OCI-LY7 (cell line): Measurements from ENCODE around the gene COL18A1. TPM values are rescaled to one million over a fixed set of nuclear protein-coding genes. Genes with fewer than 3 reads are reported as not detected.

ENCODE experiments used
- BruUV-seq: library from RNA; stranded (reverse); fragments of 400-500 nt; replicated peaks from 2 replicates; lab custom pipeline; 2021; lab: Mats Ljungman, UMichigan
- CTCF ChIA-PET: fragments of 300-600 bp; sonication (Branson Sonifier 250); formaldehyde crosslinking; loops from one replicate; lab custom pipeline; 2022; ENCODE audit warnings: antibody characterized with exemption; ENCODE audit not compliant: unreplicated experiment; lab: Charles Lee
- POLR2A ChIA-PET: fragments of 300-600 bp; sonication (Branson Sonifier 250); formaldehyde crosslinking; loops from one replicate; lab custom pipeline; 2022; ENCODE audit warnings: antibody characterized with exemption; lab: Charles Lee
- DNase-seq: peaks from one replicate; pipeline ENCODE4 v3.0.0-alpha.2; 2015; ENCODE audit warnings: low spot score
- H2AFZ ChIP-seq: fragments of 200-600 bp; sonication (generic), shearing (Covaris generic); 2 replicates; pipeline ENCODE4 v1.6.1; 2014; ENCODE audit warnings: mild to moderate bottlenecking, antibody characterized with exemption, low read length, moderate library complexity
- H3K27ac ChIP-seq: fragments of 200-600 bp; sonication (generic); 2 replicates; pipeline ENCODE4 v1.5.1; 2014; ENCODE audit warnings: mixed run types, low read depth, mild to moderate bottlenecking, moderate library complexity, low read length, inconsistent platforms; ENCODE audit not compliant: poor library complexity, severe bottlenecking
- H3K36me3 ChIP-seq: fragments of 200-600 bp; sonication (generic); 2 replicates; pipeline ENCODE4 v1.6.1; 2014; ENCODE audit warnings: mild to moderate bottlenecking, antibody characterized with exemption, low read length, moderate library complexity, mixed read lengths; ENCODE audit not compliant: insufficient read depth
- H3K4me1 ChIP-seq: fragments of 200-600 bp; sonication (generic); 2 replicates; pipeline ENCODE4 v1.5.1; 2014; ENCODE audit warnings: mild to moderate bottlenecking, low read length; ENCODE audit not compliant: insufficient read depth, poor library complexity, severe bottlenecking
- H3K4me2 ChIP-seq: fragments of 200-600 bp; sonication (generic); 2 replicates; pipeline ENCODE4 v1.6.1; 2014; ENCODE audit warnings: mild to moderate bottlenecking, low read length
- H3K4me3 ChIP-seq: fragments of 200-600 bp; sonication (generic); 2 replicates; pipeline ENCODE4 v1.5.1; 2014; ENCODE audit warnings: mild to moderate bottlenecking, low read depth, low read length; ENCODE audit not compliant: poor library complexity, severe bottlenecking
- H3K79me2 ChIP-seq: fragments of 200-600 bp; sonication (generic); 2 replicates; pipeline ENCODE4 v1.6.1; 2016; ENCODE audit warnings: low read depth, mild to moderate bottlenecking, low read length, moderate library complexity, mixed read lengths; ENCODE audit not compliant: insufficient read depth
- H3K9me2 ChIP-seq: fragments of 200-600 bp; sonication (generic); 2 replicates; pipeline ENCODE4 v1.6.1; 2016; ENCODE audit warnings: mild to moderate bottlenecking, low read length, mixed read lengths; ENCODE audit not compliant: insufficient read depth
- H3K9me3 ChIP-seq: fragments of 200-600 bp; sonication (generic); 2 replicates; pipeline ENCODE4 v1.6.1; 2014; ENCODE audit warnings: mild to moderate bottlenecking, mixed run types, low read length, mixed read lengths
- H4K20me1 ChIP-seq: fragments of 200-600 bp; sonication (generic); 2 replicates; pipeline ENCODE4 v1.6.1; 2014; ENCODE audit warnings: mild to moderate bottlenecking, antibody characterized with exemption, low read length, moderate library complexity, mixed read lengths; ENCODE audit not compliant: insufficient read depth
- CTCF ChIP-seq: fragments of 200-600 bp; sonication (generic); conservative IDR thresholded peaks from 2 replicates; pipeline ENCODE4 v1.5.1; 2014; ENCODE audit warnings: mild to moderate bottlenecking, antibody characterized with exemption, low read length, moderate library complexity, mixed read lengths
- EZH2phosphoT487 ChIP-seq: fragments of 200-600 bp; sonication (generic); IDR thresholded peaks from 2 replicates; pipeline ENCODE4 v1.6.1; 2018; ENCODE audit warnings: low read depth, borderline replicate concordance, mild to moderate bottlenecking, mixed run types, antibody characterized with exemption, low read length, moderate library complexity, mixed read lengths
- intact Hi-C: fragments of 100-400 bp; cut with micrococcal nuclease; formaldehyde crosslinking; loops from one replicate; pipeline ENCODE4 v1.10.0; 2022; ENCODE audit not compliant: unreplicated experiment
- total RNA-seq, 2 experiments: library from RNA; depleted of rRNA in 1 of 2; stranded (reverse); fragments of >200 nt in 1 of 2; shearing (Covaris generic) in 1 of 2; gene quantifications; 2 replicates each; pipeline ENCODE4 v1.2.3, GENCODE V29; 2014 to 2022

The COL18A1 gene
- total RNA-seq, 2 experiments from 2014 or later, result 0.23 to 7.4 TPM

GRCh38 chr21:45480701-45481500 is 75.9 kb downstream of the COL18A1 start:
- Histone ChIP-seq H3K4me2 (no peak overlapping the region), H3K9me3 (no peaks in the 10 kb centered on the region), H3K9me2 (no peaks in the 10 kb centered on the region), H3K4me3 (no peak overlapping the region), H4K20me1 (no peaks in the 10 kb centered on the region), H3K36me3 (no peaks in the 10 kb centered on the region), H3K4me1 (peaks cover 5% of the 10 kb centered on the region), H3K79me2 (no peaks in the 10 kb centered on the region), H2AFZ (no peak overlapping the region), H3K27ac (no peak overlapping the region)
- DNase-seq, result no peak
- BruUV-seq, result no TSS peak
- intact Hi-C loops, result no loop called here
- CTCF ChIA-PET, result no interaction called here
- TF ChIP-seq CTCF (no peak), EZH2phosphoT487 (no peak)
- POLR2A ChIA-PET, result no interaction called here

- Histone ChIP-seq H3K9me2 (no peaks in the 10 kb centered on the region), H3K9me3 (no peaks in the 10 kb centered on the region), H3K4me1 (peaks cover 5% of the 10 kb centered on the region), H2AFZ (no peak overlapping the region), H3K27ac (no peak overlapping the region), H3K4me3 (no peak overlapping the region), H3K79me2 (no peaks in the 10 kb centered on the region), H3K36me3 (no peaks in the 10 kb centered on the region), H4K20me1 (no peaks in the 10 kb centered on the region), H3K4me2 (no peak overlapping the region)
- no peak for DNase-seq
- ChIA-PET CTCF (no interaction called here), POLR2A (no interaction called here)
- BruUV-seq, result no TSS peak
- no peak for TF ChIP-seq EZH2phosphoT487
- no peak for TF ChIP-seq CTCF
- intact Hi-C loops, result no loop called here
Measured at GRCh38 chr21:45481566-45481965, 76.6 kb downstream of the COL18A1 start.
